Esophagus muscularis mucosa (tissue), 4 donors: ENCODE results near the gene IL1RN. TPM values are rescaled to one million over a fixed set of nuclear protein-coding genes. Genes with fewer than 3 reads are reported as not detected.

ENCODE experiments used
- DNase-seq: peaks from one replicate; pipeline ENCODE4 v3.0.0-alpha.2; 2017; ENCODE audit errors: extremely low spot score
- H3K27ac ChIP-seq, 4 donors: fragments of 200-600 bp; sonication (generic); replicated peaks in 1 of 4; 1 replicate in 3 of 4; 2 replicates in 1 of 4; pipeline ENCODE4 v1.5.1; 2016 to 2019; ENCODE audit warnings: mild to moderate bottlenecking in 1 of 4
- H3K27me3 ChIP-seq, 4 donors: fragments of 200-600 bp; sonication (generic); one replicate each; pipeline versions ENCODE4 v1.5.1 to v1.6.0; 2016 to 2019
- H3K36me3 ChIP-seq, 4 donors: fragments of 200-600 bp; sonication (generic); one replicate each; pipeline ENCODE4 v1.5.1; 2016 to 2019
- H3K4me1 ChIP-seq, 4 donors: fragments of 200-600 bp; sonication (generic); one replicate each; pipeline ENCODE4 v1.5.1; 2016 to 2019
- H3K4me3 ChIP-seq, 4 donors: fragments of 200-600 bp; sonication (generic); 1 replicate in 2 of 4; 2 replicates in 2 of 4; pipeline ENCODE4 v1.5.1; 2016 to 2019; ENCODE audit warnings: mild to moderate bottlenecking in 4 of 4, moderate library complexity in 1 of 4
- H3K9me3 ChIP-seq, 4 donors: fragments of 200-600 bp; sonication (generic); 1 replicate in 3 of 4; 2 replicates in 1 of 4; pipeline ENCODE4 v1.5.1; 2016 to 2019
- CTCF ChIP-seq, 3 experiments: fragments of 200-600 bp in 2 of 3; fragments of 450-650 bp in 1 of 3; sonication (generic) in 2 of 3; IDR thresholded peaks; one replicate each; pipeline ENCODE4 v1.5.1; 2017 to 2019; ENCODE audit warnings: antibody characterized with exemption in 3 of 3, mild to moderate bottlenecking in 2 of 3, moderate library complexity in 1 of 3
- EP300 ChIP-seq: sonication (generic); formaldehyde crosslinking; IDR thresholded peaks from one replicate; pipeline ENCODE4 v1.6.1; 2017; ENCODE audit warnings: antibody characterized with exemption
- POLR2A ChIP-seq: fragments of 450-650 bp; IDR thresholded peaks from one replicate; pipeline ENCODE4 v1.6.1; 2017; ENCODE audit warnings: antibody characterized with exemption, moderate library complexity, mild to moderate bottlenecking, low read depth
- POLR2AphosphoS5 ChIP-seq, 2 donors: sonication (generic); formaldehyde crosslinking; IDR thresholded peaks; one replicate each; pipeline ENCODE4 v1.6.1; 2017; ENCODE audit warnings: antibody characterized with exemption in 2 of 2
- WGBS: methylation state at CpG from one replicate; pipeline ENCODE4 v1.1.5; 2018; 5-methylcytosine and 5-hydroxymethylcytosine counted together
- intact Hi-C: fragments of 100-400 bp; cut with DNase I; formaldehyde crosslinking; loops from one replicate; pipeline ENCODE4 v1.15.1; 2023
- total RNA-seq, 4 donors: library from RNA; depleted of rRNA; stranded (reverse); fragments of >200 nt; gene quantifications; one replicate each; pipeline versions ENCODE4 v1.1.0 to v1.2.1, GENCODE V29; 2016

IL1RN gene
- total RNA-seq, 4 donors from 2014 or later, result 0.40 to 4.1 (median 0.83) TPM; not detected in 1

DNA sequence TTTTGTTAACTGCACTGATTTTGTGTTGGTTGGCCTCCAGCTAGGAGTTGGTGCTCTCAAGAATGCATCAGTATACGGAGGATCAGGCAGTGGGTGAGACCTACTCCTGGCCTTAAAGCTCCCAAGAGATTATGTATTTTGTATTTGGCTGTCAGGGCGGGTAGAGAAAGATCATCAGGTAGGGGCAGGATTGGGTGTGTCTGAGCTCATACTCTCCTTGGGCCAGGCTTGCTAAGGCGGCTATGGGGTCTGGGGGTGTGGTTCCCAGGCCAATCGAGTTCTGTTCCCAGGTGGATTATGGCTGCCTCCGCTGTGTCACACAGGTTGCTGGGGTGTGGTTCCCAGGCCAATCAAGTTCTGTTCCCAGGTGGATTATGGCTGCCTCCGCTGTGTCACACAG is 28.9 kb upstream of the IL1RN start:
- Histone ChIP-seq H3K9me3 (peaks cover 0 to 3% (median 2%) of the 10 kb centered on the region in 4 donors), H3K4me1 (no peaks in the 10 kb centered on the region), H3K27me3 (no peaks in the 10 kb centered on the region), H3K36me3 (no peaks in the 10 kb centered on the region), H3K4me3 (no peak overlapping the region), H3K27ac (no peak overlapping the region)
- TF ChIP-seq POLR2AphosphoS5 (IDR thresholded peaks at IDR 0.05), result no peak
- TF ChIP-seq POLR2A, result no peak
- TF ChIP-seq EP300, result no peak
- no peak for TF ChIP-seq CTCF (IDR thresholded peaks at IDR 0.05)
- DNase-seq, result no peak
- intact Hi-C loops, result no loop called here
- 97% methylated on average over 5 of the region's 6 CpGs for WGBS

DNA sequence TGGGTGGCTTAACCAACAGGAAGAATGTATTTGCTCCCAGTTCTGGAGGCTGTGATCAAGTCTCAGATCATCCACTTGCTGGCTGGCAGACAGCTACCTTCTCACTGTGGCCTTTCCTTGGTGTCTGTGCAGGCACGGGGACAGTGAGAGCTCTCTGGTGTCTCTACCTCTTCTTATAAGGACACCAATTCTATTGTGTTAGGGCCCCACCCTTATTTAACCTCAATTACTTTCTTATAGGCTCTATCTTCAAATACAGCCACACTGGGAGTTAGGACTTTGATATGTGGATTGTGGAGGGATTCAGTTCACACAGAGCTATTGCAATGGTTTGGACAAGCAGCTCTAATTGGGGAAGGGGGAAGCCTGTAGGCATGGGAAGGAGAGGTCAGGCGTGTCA is 25.3 kb upstream of the IL1RN start:
- no peak overlapping the region for H3K4me3 ChIP-seq
- intact Hi-C loops, result no loop called here
- H3K27ac ChIP-seq, result no peak overlapping the region
- no peaks in the 10 kb centered on the region for H3K27me3 ChIP-seq
- WGBS, result 100% methylated on average over 2 of the region's 2 CpGs
- H3K4me1 ChIP-seq, result no peaks in the 10 kb centered on the region
- H3K9me3 ChIP-seq, result peaks cover 0 to 3% (median 0%) of the 10 kb centered on the region in 4 donors
- H3K36me3 ChIP-seq, result no peaks in the 10 kb centered on the region
- no peak for DNase-seq
- TF ChIP-seq EP300, result no peak
- no peak for TF ChIP-seq CTCF (IDR thresholded peaks at IDR 0.05)
- no peak for TF ChIP-seq POLR2AphosphoS5 (IDR thresholded peaks at IDR 0.05)
- TF ChIP-seq POLR2A, result no peak

DNA sequence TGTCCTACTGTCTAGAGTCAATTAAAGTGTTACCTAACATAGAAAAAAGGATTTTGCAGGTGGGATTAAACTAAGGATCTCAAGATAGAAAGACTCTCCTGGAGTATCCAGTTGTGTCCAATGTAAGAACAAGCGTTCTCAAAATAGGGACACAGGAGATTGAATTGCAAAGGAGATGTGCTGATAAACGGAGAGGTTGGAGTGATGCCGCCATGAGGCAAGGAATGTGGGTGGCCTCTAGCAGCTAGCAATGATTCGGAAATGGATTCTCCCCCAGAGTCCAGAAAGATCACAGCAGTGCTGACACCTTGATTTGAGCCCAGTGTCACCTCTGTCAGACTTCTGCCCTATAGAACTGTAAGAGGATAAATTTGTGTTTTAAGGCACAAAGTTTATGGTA is 24.1 kb upstream of the IL1RN start:
- Histone ChIP-seq H3K4me3 (no peak overlapping the region), H3K4me1 (no peaks in the 10 kb centered on the region), H3K27ac (no peak overlapping the region), H3K36me3 (no peaks in the 10 kb centered on the region), H3K27me3 (no peaks in the 10 kb centered on the region), H3K9me3 (peaks cover 0 to 3% (median 0%) of the 10 kb centered on the region in 4 donors)
- DNase-seq, result no peak
- WGBS, result 94% methylated on average over 4 of the region's 4 CpGs
- no peak for TF ChIP-seq EP300
- no peak for TF ChIP-seq CTCF (IDR thresholded peaks at IDR 0.05)
- no peak for TF ChIP-seq POLR2A
- no peak for TF ChIP-seq POLR2AphosphoS5 (IDR thresholded peaks at IDR 0.05)
- intact Hi-C loops, result no loop called here

DNA sequence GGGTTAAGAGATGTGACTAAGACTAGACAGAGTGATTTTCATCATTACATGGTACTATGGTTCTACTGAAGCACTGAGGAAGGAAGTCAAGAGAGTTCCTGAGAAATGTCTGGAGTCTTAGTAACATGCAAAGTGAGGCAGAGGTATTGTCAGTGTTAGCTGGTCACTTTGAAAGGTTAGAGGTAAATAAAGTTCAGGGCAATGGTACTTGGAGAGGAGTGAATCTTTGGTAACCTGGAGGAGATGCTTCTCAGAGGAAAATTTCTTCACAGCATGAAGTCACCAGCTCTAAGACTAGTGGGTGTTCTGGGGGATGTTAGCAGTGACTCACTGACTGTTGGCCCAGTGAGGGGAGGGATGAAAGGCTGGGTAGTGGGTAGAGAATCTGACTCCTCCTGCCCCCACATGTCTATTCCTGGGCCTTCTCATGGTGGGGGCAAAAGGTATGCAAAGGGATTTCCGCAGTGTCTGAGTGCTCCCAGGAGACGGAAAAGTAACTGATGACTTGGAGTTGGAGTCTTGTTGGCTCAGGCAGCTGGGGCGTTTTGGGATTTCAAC is 23.3 kb upstream of the IL1RN start:
- no peak for DNase-seq
- Histone ChIP-seq H3K27ac (no peak overlapping the region), H3K9me3 (peaks cover 0 to 3% (median 0%) of the 10 kb centered on the region in 4 donors), H3K36me3 (no peaks in the 10 kb centered on the region), H3K4me1 (no peaks in the 10 kb centered on the region), H3K4me3 (no peak overlapping the region), H3K27me3 (no peaks in the 10 kb centered on the region)
- intact Hi-C loops, result no loop called here
- 100% methylated on average over 3 of the region's 3 CpGs for WGBS
- TF ChIP-seq CTCF (IDR thresholded peaks at IDR 0.05) (no peak), POLR2AphosphoS5 (IDR thresholded peaks at IDR 0.05) (no peak), EP300 (no peak), POLR2A (no peak)
